22Rv1 (cell line): Measurements from ENCODE around the gene C2orf15.

Source experiments
- CTCF ChIP-seq: fragments of 450-650 bp; IDR thresholded peaks from 2 replicates; pipeline ENCODE4 v1.5.1; 2017; ENCODE audit warnings: mild to moderate bottlenecking
- ZFX ChIP-seq: fragments of 450-650 bp; IDR thresholded peaks from 2 replicates; pipeline ENCODE4 v1.6.1; 2017; ENCODE audit warnings: antibody characterized with exemption, borderline replicate concordance

GRCh38 chr2:99156891-99157290 lies 15.4 kb downstream of the C2orf15 start:
- TF ChIP-seq CTCF (no peak), ZFX (no peak)
